Testis (tissue), 2 donors: ENCODE results near the gene EFCAB11.

ENCODE experiments used
- CTCF ChIP-seq, 3 experiments: fragments of 450-650 bp in 2 of 3; fragments of 200-600 bp in 1 of 3; sonication (generic) in 1 of 3; IDR thresholded peaks; one replicate each; pipeline ENCODE4 v1.5.1; 2016 to 2019; ENCODE audit warnings: antibody characterized with exemption in 3 of 3, mild to moderate bottlenecking in 2 of 3, moderate library complexity in 1 of 3
- POLR2A ChIP-seq: fragments of 450-650 bp; IDR thresholded peaks from one replicate; pipeline ENCODE4 v1.6.1; 2017; ENCODE audit warnings: antibody characterized with exemption, mild to moderate bottlenecking, moderate library complexity

DNA sequence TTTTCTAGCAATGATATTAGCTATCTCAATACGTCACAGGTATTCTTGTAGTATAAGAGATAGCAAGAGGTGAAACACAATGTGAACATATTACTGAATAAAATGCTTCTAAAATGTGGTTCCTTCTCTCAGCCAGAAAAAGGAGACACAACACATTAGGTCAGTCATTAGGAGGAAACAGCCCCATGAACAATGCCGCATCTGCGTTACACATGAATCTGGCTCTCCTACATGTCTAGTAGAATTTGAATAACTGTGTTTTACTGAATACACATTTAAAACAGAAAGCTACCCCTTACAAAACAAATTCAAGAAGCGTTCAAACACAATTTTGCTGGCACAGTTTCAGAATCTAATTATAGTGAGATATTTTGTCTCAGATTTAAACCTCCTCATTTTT lies 51.6 kb downstream of the EFCAB11 start:
- no peak for TF ChIP-seq CTCF (IDR thresholded peaks at IDR 0.05)
- TF ChIP-seq POLR2A: no peak
